ENCODE measurements around the gene ABLIM2. TPM values are rescaled to one million over a fixed set of nuclear protein-coding genes. Genes with fewer than 3 reads are reported as not detected.

The ABLIM2 gene
- total and polyA plus RNA-seq, 2 of the 4 experiments (the other 2 are of a cell fraction): under 0.01 to 0.10 TPM

DNA sequence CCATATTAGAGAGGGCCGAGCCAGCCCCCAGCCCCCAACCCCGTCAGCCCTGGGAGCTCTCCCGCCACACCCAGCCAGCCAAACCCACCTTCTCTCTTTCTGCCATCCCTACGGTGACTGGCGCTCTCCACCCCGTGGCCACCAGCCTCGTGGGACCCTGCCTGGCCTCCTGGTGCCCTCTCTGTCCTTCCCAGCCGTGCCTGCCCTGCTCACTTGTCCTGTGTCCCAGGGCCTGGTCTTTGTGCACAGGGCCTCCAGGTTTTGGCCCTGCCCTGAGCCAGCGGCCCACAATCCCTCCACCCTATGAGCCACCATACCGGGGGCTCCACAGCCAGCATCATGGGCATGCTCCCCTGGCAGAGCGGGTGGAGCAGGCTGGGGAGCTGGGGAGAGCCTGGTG lies 77.4 kb downstream of the ABLIM2 start:
- ATAC-seq (ENCODE audit: low read depth): no peak
- Histone ChIP-seq H4K8ac (ENCODE audit: low read depth in 2 of 2, low read length in 2 of 2) (no peak overlapping the region), H3K79me1 (ENCODE audit: low read depth in 1 of 2, low read length in 2 of 2) (no peaks in the 10 kb centered on the region), H4K91ac (ENCODE audit: insufficient read depth, low read depth, low read length) (no peak overlapping the region), H3K23ac (ENCODE audit: low read depth, low read length) (no peak overlapping the region), H2AK5ac (ENCODE audit: low read depth, low read length) (no peak overlapping the region), H3K27me3 (ENCODE audit: control insufficient read depth, insufficient read depth, low read length) (peaks cover 62% of the 10 kb centered on the region), H4K5ac (ENCODE audit: low read depth, low read length) (no peak overlapping the region), H3K9me3 (ENCODE audit: control insufficient read depth, insufficient read depth, low read length) (no peaks in the 10 kb centered on the region), H2AFZ (replicated peaks; ENCODE audit: low read length, poor library complexity) (no peak overlapping the region), H3K18ac (ENCODE audit: low read depth, low read length) (no peak overlapping the region), H3K56ac (ENCODE audit: extremely low read depth, insufficient read depth, low read length) (no peak overlapping the region), H4K20me1 (ENCODE audit: insufficient read depth, low read length) (no peaks in the 10 kb centered on the region; the same call in 1 of the 2 replicates), H2AK9ac (replicated peaks; ENCODE audit: low read depth, low read length, poor library complexity) (no peak overlapping the region), H3K4me3 (ENCODE audit: insufficient read depth, low read depth, low read length) (no peak overlapping the region), H3K4me2 (ENCODE audit: low read depth, low read length) (no peak overlapping the region), H3K9ac (ENCODE audit: low read depth, low read length) (no peak overlapping the region), H2BK120ac (ENCODE audit: low read depth, low read length) (no peak overlapping the region), H3K9me1 (ENCODE audit: insufficient read depth, low read length) (no peaks in the 10 kb centered on the region), H2BK5ac (ENCODE audit: low read depth, low read length, poor library complexity, severe bottlenecking) (no peak overlapping the region), H3K27ac (ENCODE audit: insufficient read depth, low read length) (no peak overlapping the region), H3K36me3 (ENCODE audit: control insufficient read depth, insufficient read depth, low read length) (no peaks in the 10 kb centered on the region), H3K4ac (ENCODE audit: low read depth, low read length) (no peak overlapping the region), H2BK15ac (ENCODE audit: low read depth, low read length) (no peak overlapping the region), H3K4me1 (ENCODE audit: control insufficient read depth, insufficient read depth, low read length) (no peaks in the 10 kb centered on the region), H2BK20ac (ENCODE audit: low read depth, low read length) (no peak overlapping the region), H3K14ac (replicated peaks; ENCODE audit: low read depth, low read length) (no peak overlapping the region)
- ChIA-PET CTCF (no interaction called here), POLR2A (ENCODE audit: unreplicated experiment) (no interaction called here)
- intact Hi-C loops (cut with micrococcal nuclease): no loop called here
- TF ChIP-seq POLR2A (IDR thresholded peaks at IDR 0.05; ENCODE audit: low read depth, low read length) (no peak), MXI1 (IDR thresholded peaks at IDR 0.05; ENCODE audit: borderline replicate concordance, low read depth, low read length) (no peak), RAD21 (IDR thresholded peaks at IDR 0.05; ENCODE audit: low read length) (no peak), RFX5 (IDR thresholded peaks at IDR 0.05; ENCODE audit: low read depth, low read length) (no peak), MAZ (IDR thresholded peaks at IDR 0.05; ENCODE audit: borderline replicate concordance, low read depth, low read length) (no peak), RCOR1 (IDR thresholded peaks at IDR 0.05; ENCODE audit: insufficient replicate concordance, low read length) (no peak), BHLHE40 (IDR thresholded peaks at IDR 0.05; ENCODE audit: low read depth, low read length) (no peak), CEBPB (IDR thresholded peaks at IDR 0.05; ENCODE audit: low read depth, low read length) (no peak), NFE2L2 (IDR thresholded peaks at IDR 0.05; ENCODE audit: low read depth, low read length) (no peak), FOS (IDR thresholded peaks at IDR 0.05; ENCODE audit: low read depth, low read length) (no peak), MAFK (IDR thresholded peaks at IDR 0.05; ENCODE audit: low read depth, low read length) (no peak), CHD1 (IDR thresholded peaks at IDR 0.05; ENCODE audit: low read depth, low read length) (no peak), SMC3 (IDR thresholded peaks at IDR 0.05; ENCODE audit: low read depth, low read length) (no peak)
- TF ChIP-seq, protein P1, sequence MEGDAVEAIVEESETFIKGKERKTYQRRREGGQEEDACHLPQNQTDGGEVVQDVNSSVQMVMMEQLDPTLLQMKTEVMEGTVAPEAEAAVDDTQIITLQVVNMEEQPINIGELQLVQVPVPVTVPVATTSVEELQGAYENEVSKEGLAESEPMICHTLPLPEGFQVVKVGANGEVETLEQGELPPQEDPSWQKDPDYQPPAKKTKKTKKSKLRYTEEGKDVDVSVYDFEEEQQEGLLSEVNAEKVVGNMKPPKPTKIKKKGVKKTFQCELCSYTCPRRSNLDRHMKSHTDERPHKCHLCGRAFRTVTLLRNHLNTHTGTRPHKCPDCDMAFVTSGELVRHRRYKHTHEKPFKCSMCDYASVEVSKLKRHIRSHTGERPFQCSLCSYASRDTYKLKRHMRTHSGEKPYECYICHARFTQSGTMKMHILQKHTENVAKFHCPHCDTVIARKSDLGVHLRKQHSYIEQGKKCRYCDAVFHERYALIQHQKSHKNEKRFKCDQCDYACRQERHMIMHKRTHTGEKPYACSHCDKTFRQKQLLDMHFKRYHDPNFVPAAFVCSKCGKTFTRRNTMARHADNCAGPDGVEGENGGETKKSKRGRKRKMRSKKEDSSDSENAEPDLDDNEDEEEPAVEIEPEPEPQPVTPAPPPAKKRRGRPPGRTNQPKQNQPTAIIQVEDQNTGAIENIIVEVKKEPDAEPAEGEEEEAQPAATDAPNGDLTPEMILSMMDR (conservative IDR thresholded peaks at IDR 0.05; ENCODE audit: low read depth, low read length): no peak
- TF ChIP-seq, protein P2, sequence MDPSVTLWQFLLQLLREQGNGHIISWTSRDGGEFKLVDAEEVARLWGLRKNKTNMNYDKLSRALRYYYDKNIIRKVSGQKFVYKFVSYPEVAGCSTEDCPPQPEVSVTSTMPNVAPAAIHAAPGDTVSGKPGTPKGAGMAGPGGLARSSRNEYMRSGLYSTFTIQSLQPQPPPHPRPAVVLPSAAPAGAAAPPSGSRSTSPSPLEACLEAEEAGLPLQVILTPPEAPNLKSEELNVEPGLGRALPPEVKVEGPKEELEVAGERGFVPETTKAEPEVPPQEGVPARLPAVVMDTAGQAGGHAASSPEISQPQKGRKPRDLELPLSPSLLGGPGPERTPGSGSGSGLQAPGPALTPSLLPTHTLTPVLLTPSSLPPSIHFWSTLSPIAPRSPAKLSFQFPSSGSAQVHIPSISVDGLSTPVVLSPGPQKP (IDR thresholded peaks at IDR 0.05; ENCODE audit: borderline replicate concordance, low read depth, low read length): no peak
- TF ChIP-seq, protein P3, sequence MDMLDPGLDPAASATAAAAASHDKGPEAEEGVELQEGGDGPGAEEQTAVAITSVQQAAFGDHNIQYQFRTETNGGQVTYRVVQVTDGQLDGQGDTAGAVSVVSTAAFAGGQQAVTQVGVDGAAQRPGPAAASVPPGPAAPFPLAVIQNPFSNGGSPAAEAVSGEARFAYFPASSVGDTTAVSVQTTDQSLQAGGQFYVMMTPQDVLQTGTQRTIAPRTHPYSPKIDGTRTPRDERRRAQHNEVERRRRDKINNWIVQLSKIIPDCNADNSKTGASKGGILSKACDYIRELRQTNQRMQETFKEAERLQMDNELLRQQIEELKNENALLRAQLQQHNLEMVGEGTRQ (IDR thresholded peaks at IDR 0.05; ENCODE audit: low read depth, low read length): no peak
- no TSS peak for BruUV-seq (replicated peaks)
- no peak for DNase-seq
- dilution Hi-C loops (cut with HindIII; ENCODE audit: low sequenced_read_pairs, unreplicated experiment): no loop called here
- in situ Hi-C loops (cut with MboI; ENCODE audit: low sequenced_read_pairs): no loop called here
- 76% methylated on average over 8 of the region's 11 CpGs; no CpG with 5 or more reads in 1 of the 2 experiments for WGBS, 2 experiments (ENCODE audit: extremely low coverage in 2 of 2, insufficient read length in 1 of 2)
